ENCODE measurements around the gene MACIR.

GRCh38 chr5:103211576-103212561, 46.7 kb upstream of the MACIR start:
- TF ChIP-seq CTCF (IDR thresholded peaks at IDR 0.05) = no peak
- TF ChIP-seq POLR2A (IDR thresholded peaks at IDR 0.05) = no peak
